ENCODE measurements around the gene SART1.
A peak's percentile ranks its signal among the peaks of the same experiment; 100 is the strongest.
"Not testable (repeated sequence)": the region's sequence is repeated elsewhere in the genome, so short reads cannot be mapped to it uniquely, and the experiment has no call there.

The SART1 gene

GRCh38 chr11:65988791-65989592 is 27.5 kb downstream of the SART1 start:
- DNase-seq (ENCODE audit: low spot score) = peak; percentile 94

GRCh38 chr11:65992056-65992455 is 30.5 kb downstream of the SART1 start:
- DNase-seq (ENCODE audit: low spot score) = no peak

DNA sequence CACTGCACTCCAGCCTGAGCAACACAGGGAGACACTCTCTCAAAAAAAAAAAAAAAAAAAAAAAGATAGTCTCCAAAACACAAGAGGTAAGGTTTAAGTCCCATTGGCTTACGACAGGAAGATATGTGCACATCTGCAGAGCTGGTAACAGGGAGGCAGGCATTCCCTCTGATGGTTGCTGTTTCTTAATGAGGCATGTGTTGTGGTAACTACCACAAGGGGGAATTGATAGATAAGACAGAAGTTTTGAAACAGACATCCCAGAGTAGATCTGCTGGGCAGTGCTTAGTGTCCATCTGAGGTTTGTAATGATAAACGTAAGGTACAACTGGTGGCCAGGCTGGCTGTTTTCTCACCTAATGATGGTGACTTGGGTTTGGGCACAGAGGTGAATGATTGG is 35.8 kb downstream of the SART1 start:
- no peak for DNase-seq (ENCODE audit: low spot score)

- peak; percentile 98 for DNase-seq (ENCODE audit: low spot score)
Observed at GRCh38 chr11:66001942-66002647, 40.6 kb downstream of the SART1 start, which contains the start of the genes BANF1 and EIF1AD. Gene BANF1 (plus strand): TSS chr11:66002503. CDS start chr11:66003251, 748 bp downstream. Gene EIF1AD (minus strand): TSS chr11:66002157. CDS start chr11:66000389, 1,768 bp downstream.

DNA sequence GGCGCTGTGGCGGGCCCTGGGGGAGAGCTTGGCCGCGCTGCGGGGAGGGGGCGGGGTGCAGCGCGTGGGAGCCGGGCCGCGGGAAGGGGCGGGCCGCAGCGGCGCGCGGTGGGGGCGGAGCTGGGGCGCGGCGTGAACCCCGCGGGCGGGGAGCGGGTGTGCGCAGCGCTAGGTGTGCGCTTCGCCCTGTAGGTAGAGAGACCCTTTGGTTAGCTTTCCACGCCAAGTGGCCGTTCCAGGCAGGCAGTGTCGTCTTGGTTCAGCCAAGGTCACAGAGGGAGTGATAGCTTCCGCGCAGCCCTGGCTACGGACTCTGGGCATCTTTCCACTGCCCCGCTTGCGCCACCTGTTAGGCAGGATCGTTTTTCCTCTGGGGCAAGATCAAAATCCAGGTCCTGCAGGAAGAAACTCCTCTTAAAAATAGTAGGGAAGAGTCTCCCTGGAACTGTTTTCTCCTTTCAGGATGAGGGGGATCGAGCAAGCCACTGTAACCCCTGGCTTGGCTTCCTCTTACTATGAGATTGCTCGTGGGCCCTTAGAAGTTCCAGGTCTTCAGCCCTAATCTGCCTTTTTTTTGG is 41.2 kb downstream of the SART1 start:
- DNase-seq (ENCODE audit: low spot score) = no peak

- no peak for DNase-seq (ENCODE audit: low spot score)
Observed at GRCh38 chr11:66003291-66003690, 41.8 kb downstream of the SART1 start.

GRCh38 chr11:66004186-66004585 is 42.7 kb downstream of the SART1 start:
- DNase-seq (ENCODE audit: low spot score) = no peak

DNA sequence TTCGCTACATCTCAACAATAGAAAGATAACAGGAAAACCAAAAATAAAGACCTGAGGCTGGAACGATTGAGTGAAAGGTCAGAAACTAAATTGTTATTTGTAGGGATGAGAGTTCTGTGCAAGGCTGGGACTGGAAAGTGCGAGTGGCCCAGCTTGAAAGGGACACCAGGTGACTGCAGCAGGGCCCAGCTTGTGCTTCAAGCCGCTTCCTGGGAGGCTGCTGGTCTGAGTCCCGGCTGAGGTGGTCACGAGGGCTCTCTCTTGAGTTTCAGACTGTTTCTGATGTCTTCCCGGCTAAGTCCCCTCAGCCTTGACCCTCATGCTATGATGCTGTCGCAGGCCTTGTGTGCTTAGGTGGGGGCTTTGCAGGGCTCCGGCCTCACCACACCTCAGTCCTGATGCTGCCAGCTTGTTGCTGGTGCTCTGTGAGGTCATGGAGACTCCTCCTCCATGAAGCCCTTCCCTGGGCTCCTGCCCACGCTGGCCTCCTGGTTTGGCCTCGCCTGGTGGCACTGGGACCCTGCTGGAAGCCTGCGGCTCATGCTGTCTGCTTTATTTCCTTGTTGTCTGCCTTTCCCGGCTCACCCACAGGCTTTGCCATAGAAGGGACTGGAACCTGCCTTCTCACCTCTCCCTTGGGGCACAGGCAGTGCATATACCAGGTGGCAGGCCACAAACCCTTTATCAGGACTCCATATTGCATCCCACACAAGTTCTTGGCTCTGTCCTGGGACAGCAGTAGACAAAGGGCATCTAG is 44.8 kb downstream of the SART1 start:
- peak; percentile 14 for DNase-seq (ENCODE audit: low spot score)

- DNase-seq (ENCODE audit: low spot score) = peak; percentile 75
Observed at GRCh38 chr11:66006891-66007176, 45.3 kb downstream of the SART1 start.

DNA sequence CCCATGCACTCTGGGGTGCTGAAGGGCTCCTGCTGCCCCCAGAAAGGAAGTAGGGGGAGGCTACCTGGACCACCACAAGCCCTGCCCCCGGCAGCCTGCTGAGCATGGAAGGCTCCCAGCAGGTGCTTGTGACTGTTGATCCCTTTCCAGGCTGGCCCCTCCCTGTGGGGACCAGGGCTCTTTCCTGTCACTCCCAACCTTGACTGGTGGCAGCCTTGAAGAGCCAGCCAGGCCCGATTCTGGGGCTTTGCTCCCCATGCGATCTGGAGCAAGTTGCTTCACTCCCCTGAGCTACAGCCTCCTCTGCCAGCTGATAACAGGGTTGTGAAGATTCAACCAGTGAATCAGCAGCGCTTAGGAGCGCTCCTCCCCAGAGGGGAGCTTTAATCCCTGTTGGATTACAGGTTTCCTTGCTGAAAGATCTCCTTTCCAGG is 45.7 kb downstream of the SART1 start:
- DNase-seq (ENCODE audit: low spot score) = no peak

DNA sequence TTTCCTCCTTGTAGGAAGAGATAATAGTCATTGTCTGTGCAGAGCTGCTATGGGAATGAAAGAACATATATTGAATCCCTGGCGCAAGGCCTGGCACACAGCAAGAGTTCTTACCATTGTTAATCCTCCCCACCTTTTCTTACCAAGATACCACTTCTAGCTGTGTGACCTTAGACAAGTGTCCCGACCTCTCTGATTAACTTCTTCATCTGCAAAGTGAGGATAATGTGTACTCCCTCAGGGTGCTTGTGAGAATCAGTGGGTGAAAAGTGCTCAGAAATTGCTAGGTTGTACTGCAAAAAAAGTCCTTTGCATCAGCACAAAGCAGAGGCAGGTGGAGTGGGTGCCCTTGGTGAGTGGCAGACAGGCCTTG is 46.5 kb downstream of the SART1 start:
- no peak for DNase-seq (ENCODE audit: low spot score)

DNA sequence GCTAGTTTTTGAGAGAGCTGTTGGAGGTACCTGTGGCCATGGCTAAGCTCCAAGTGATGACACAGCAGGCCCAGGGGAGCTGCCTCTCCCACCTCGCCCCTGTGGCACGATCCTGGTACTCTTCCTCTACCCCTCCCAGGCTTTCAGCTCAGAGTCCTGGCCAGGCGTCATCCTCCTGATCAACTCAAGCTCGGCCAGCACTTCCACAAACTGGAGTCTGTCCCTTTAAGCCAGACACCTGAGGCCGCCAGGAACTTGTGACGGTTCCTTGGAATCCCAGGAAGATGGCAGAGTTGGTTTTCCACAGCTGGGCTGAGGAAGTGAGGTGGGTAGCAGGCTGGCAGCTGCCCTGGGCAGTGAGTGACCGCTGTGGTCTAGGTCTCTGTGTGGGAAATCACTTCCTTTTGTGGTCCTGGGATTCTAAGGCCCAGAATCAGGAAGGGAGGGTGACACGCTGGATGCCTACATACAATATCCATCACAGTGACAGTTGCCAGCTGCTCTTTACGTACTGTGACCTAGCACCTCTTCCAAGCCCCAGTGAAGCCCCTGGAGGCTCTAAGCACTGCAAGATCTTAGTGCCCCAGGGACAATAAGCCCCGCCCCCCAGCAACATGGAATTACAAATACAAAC is 47.1 kb downstream of the SART1 start:
- DNase-seq (ENCODE audit: low spot score) = peak; percentile 78

DNA sequence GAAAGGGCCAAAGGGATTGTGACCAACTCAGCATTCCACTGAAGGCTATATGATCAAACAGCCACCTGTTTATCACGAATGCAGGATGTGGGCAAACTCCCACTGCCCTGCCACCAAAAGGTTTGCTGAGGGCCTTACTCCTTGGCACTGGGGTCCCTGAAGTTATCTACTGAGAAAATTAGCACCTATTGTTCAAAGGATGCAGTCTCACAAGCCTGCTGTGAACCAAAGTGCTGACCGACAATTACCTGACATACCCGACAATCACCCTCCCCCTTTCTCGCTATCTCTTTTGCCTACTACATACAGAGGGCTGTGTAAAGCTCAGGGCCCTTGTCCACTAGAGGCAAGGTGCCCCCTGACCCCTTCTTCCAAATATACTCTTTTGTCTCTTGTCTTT is 48.5 kb downstream of the SART1 start:
- not testable (repeated sequence) for DNase-seq (ENCODE audit: low spot score)

GRCh38 chr11:66011239-66011784 is 49.8 kb downstream of the SART1 start:
- peak; percentile 99 for DNase-seq (ENCODE audit: low spot score)

GRCh38 chr11:66011785-66012303 is 50.3 kb downstream of the SART1 start, which contains the start of gene CST6:
Gene CST6 (plus strand): TSS chr11:66012008. CDS start chr11:66012045, 37 bp downstream.
- DNase-seq (ENCODE audit: low spot score) = peak; percentile 38

- peak; percentile 20 for DNase-seq (ENCODE audit: low spot score)
Observed at GRCh38 chr11:66012371-66012945, 50.9 kb downstream of the SART1 start.

- peak; percentile 84 for DNase-seq (ENCODE audit: low spot score)
Observed at GRCh38 chr11:66012946-66013761, 51.6 kb downstream of the SART1 start.

DNA sequence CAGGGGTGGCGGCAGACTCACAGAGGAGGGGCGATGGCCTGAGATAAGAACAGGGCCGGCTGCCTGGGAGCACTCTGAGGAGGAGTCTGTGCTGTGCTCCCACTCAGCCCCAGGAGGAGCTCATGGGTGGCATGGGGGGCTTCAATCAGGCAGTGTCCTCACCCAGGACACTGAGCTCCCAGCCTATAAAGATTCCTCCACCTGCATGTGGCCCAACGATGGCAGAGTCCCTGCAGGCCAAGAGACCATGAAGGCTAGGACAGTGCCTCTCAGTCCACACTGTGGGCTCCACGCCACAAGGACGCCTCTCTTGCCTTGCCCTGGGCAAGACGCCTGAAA is 52.2 kb downstream of the SART1 start:
- DNase-seq (ENCODE audit: low spot score) = no peak

DNA sequence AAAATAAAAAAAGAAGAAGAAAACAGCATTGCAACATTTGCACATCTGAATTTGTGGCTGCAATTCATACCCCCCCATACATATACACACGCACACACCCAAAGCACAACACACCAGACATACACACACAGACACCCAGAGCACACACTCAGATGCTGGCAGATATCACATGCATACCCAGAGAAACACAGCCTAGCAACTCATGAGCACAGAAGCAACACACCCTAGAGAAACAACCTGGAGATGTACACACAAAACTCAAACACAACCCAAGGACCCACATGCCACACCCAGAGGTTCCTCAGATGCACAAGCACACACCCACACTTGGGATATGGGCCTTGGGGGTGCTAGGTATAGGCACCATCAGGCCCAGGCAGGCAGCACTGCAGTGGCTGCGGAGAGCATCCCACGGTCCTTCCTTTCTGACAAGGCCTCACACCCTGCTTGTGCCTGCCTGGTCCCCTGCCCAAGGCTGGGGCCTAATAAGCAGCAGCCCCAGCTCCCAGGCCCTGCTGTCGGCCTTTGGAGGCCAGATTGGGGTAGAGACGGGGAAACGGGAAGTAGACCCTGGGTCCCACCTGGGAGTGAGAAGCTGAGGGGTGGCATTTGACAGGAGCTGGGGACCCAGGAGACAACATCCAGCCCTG is 53.4 kb downstream of the SART1 start:
- DNase-seq (ENCODE audit: low spot score) = peak; percentile 38

Data from kidney tubule cell (primary cell).